ENCODE data around the gene SCUBE3.

DNA sequence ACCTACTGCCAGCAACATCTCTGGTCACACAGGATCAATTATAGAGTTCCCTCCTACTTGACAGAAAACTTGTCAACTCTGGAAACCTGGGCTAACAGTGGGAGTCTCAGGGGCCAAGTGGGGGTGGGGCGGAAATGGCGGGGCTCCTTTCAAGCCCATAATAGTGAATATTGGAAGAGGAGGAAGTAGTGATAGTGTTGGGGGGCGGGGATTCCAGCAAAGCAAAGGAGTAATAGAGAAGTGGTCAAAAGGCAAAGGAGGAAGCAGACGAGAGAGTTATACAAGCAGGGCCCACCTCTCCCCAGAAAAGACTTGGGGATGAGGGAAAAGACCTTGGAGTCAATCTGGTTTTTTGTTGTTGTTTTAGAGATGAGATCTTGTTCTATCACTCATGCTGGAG, 85.9 kb downstream of the SCUBE3 start:
- TF ChIP-seq, protein P1, sequence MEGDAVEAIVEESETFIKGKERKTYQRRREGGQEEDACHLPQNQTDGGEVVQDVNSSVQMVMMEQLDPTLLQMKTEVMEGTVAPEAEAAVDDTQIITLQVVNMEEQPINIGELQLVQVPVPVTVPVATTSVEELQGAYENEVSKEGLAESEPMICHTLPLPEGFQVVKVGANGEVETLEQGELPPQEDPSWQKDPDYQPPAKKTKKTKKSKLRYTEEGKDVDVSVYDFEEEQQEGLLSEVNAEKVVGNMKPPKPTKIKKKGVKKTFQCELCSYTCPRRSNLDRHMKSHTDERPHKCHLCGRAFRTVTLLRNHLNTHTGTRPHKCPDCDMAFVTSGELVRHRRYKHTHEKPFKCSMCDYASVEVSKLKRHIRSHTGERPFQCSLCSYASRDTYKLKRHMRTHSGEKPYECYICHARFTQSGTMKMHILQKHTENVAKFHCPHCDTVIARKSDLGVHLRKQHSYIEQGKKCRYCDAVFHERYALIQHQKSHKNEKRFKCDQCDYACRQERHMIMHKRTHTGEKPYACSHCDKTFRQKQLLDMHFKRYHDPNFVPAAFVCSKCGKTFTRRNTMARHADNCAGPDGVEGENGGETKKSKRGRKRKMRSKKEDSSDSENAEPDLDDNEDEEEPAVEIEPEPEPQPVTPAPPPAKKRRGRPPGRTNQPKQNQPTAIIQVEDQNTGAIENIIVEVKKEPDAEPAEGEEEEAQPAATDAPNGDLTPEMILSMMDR (conservative IDR thresholded peaks at IDR 0.05; ENCODE audit: low read depth, low read length) = no peak
- no peak for TF ChIP-seq POLR2A (IDR thresholded peaks at IDR 0.05; ENCODE audit: low read depth, low read length)

Data from IMR-90 (cell line).